Ishikawa (cell line): ENCODE data around the gene LSM2.

Experiments
- CEBPB ChIP-seq: IDR thresholded peaks from 2 replicates; pipeline ENCODE4 v1.6.1; 2012
- CREB1 ChIP-seq: IDR thresholded peaks from 2 replicates; pipeline ENCODE4 v1.6.1; 2012; ENCODE audit warnings: low read depth
- EGR1 ChIP-seq: IDR thresholded peaks from 2 replicates; pipeline ENCODE4 v1.6.1; 2012
- EP300 ChIP-seq: IDR thresholded peaks from 2 replicates; pipeline ENCODE4 v1.6.1; 2012; ENCODE audit warnings: borderline replicate concordance
- FOXM1 ChIP-seq: IDR thresholded peaks from 2 replicates; pipeline ENCODE4 v1.6.1; 2012; ENCODE audit warnings: low read depth, borderline replicate concordance
- NFIC ChIP-seq: IDR thresholded peaks from 2 replicates; pipeline ENCODE4 v1.6.1; 2012
- RAD21 ChIP-seq: IDR thresholded peaks from 2 replicates; pipeline ENCODE4 v1.6.1; 2012; ENCODE audit warnings: low read depth
- TAF1 ChIP-seq: IDR thresholded peaks from 2 replicates; pipeline ENCODE4 v1.6.1; 2012; ENCODE audit warnings: low read depth, mild to moderate bottlenecking
- TCF12 ChIP-seq: IDR thresholded peaks from 2 replicates; pipeline ENCODE4 v1.6.1; 2012; ENCODE audit warnings: low read depth
- TEAD4 ChIP-seq: IDR thresholded peaks from 2 replicates; pipeline ENCODE4 v1.6.1; 2012
- YY1 ChIP-seq: IDR thresholded peaks from 2 replicates; pipeline ENCODE4 v1.6.1; 2012; ENCODE audit warnings: low read depth
- ZBTB7A ChIP-seq: IDR thresholded peaks from 2 replicates; pipeline ENCODE4 v1.6.1; 2012; ENCODE audit warnings: low read depth
- TF ChIP-seq, protein P1 (sequence below): IDR thresholded peaks from 2 replicates; pipeline ENCODE4 v1.6.1; 2012
- TF ChIP-seq, protein P2 (sequence below): IDR thresholded peaks from 2 replicates; pipeline ENCODE4 v1.6.1; 2012
- TF ChIP-seq, protein P3 (sequence below): IDR thresholded peaks from 2 replicates; pipeline ENCODE4 v1.6.1; 2012; ENCODE audit warnings: low read depth, mild to moderate bottlenecking

LSM2 gene

DNA sequence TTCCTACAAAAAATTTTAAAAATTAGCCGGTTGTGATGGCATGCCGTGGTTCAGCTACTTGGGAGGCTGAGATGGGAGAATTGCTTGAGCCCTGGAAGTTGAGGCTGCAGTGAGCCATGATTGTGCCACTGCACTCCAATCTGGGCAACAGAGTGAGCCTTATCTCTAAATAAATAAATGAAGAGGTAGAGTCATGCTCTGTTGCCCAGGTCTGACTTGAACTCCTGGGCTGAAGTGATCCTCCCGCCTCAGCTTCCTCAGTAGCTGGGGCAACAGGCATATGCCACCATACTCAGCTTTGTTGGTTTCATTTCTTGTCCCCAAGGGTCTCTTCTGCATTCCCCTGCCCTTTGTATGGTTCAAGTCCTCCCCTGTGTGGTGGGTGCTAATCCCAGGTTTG, 37.7 kb upstream of the LSM2 start:
- TF ChIP-seq EP300 (no peak), TEAD4 (no peak), TCF12 (no peak), EGR1 (no peak), CEBPB (no peak), RAD21 (no peak), YY1 (no peak), TAF1 (no peak), ZBTB7A (no peak), NFIC (no peak), FOXM1 (no peak), CREB1 (no peak)
- TF ChIP-seq, protein P1, sequence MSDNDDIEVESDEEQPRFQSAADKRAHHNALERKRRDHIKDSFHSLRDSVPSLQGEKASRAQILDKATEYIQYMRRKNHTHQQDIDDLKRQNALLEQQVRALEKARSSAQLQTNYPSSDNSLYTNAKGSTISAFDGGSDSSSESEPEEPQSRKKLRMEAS, result no peak
- TF ChIP-seq, protein P2, sequence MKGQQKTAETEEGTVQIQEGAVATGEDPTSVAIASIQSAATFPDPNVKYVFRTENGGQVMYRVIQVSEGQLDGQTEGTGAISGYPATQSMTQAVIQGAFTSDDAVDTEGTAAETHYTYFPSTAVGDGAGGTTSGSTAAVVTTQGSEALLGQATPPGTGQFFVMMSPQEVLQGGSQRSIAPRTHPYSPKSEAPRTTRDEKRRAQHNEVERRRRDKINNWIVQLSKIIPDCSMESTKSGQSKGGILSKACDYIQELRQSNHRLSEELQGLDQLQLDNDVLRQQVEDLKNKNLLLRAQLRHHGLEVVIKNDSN, result no peak
- TF ChIP-seq, protein P3, sequence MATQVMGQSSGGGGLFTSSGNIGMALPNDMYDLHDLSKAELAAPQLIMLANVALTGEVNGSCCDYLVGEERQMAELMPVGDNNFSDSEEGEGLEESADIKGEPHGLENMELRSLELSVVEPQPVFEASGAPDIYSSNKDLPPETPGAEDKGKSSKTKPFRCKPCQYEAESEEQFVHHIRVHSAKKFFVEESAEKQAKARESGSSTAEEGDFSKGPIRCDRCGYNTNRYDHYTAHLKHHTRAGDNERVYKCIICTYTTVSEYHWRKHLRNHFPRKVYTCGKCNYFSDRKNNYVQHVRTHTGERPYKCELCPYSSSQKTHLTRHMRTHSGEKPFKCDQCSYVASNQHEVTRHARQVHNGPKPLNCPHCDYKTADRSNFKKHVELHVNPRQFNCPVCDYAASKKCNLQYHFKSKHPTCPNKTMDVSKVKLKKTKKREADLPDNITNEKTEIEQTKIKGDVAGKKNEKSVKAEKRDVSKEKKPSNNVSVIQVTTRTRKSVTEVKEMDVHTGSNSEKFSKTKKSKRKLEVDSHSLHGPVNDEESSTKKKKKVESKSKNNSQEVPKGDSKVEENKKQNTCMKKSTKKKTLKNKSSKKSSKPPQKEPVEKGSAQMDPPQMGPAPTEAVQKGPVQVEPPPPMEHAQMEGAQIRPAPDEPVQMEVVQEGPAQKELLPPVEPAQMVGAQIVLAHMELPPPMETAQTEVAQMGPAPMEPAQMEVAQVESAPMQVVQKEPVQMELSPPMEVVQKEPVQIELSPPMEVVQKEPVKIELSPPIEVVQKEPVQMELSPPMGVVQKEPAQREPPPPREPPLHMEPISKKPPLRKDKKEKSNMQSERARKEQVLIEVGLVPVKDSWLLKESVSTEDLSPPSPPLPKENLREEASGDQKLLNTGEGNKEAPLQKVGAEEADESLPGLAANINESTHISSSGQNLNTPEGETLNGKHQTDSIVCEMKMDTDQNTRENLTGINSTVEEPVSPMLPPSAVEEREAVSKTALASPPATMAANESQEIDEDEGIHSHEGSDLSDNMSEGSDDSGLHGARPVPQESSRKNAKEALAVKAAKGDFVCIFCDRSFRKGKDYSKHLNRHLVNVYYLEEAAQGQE, result no peak

- 0 out of 2 replicates have a peak, but pooled peaks have one; percentile 10 for TF ChIP-seq YY1
- no peak for TF ChIP-seq EP300
These were observed 35.3 kb upstream of the LSM2 start for GRCh38 chr6:31842053-31842452.

GRCh38 chr6:31838968-31839367, 32.2 kb upstream of the LSM2 start:
- TF ChIP-seq YY1, result no peak
- TF ChIP-seq ZBTB7A, result no peak
- TF ChIP-seq, protein P3, result no peak
- TF ChIP-seq TAF1, result no peak

DNA sequence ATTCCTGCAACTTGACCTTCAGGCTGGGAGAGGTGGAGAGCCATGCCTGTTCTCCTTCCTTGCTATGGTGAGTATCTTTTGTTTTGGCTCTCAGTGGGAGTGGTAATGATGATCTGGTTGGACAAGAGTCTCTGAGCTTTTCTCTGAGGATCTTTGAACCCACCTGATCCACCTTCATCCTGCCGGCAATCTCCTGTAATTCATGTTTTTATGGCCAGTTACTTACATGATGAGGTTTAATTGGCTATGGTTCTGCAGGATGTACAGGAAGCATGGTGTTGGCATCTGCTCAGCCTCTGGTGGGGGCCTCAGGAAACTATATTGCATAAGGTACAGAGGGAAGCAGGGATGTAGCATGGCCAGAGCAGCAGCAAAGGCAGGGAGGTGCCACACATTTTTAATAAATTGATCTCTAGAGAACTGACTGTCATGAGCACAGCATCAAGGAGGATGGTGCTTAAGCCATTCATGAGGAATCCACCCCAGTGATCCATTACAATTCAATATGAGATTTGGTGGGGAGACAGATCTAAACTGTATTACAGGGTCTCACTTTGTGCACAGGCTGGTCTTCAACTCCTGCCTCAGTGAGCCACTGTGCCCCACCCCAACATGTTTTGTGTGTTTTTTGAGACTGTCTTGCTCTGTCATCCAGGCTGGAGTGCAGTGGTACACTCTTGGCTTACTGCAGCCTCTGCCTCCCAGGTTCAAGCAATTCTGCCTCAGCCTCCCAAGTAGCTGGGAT, 30.8 kb upstream of the LSM2 start:
- no peak for TF ChIP-seq EGR1
- TF ChIP-seq TCF12, result no peak
- TF ChIP-seq ZBTB7A, result no peak
- TF ChIP-seq, protein P3, result no peak
- no peak for TF ChIP-seq FOXM1
- no peak for TF ChIP-seq TEAD4
- no peak for TF ChIP-seq NFIC
- TF ChIP-seq EP300, result no peak
- no peak for TF ChIP-seq CEBPB
- no peak for TF ChIP-seq CREB1
- no peak for TF ChIP-seq RAD21
- no peak for TF ChIP-seq TAF1
- TF ChIP-seq YY1, result no peak
- TF ChIP-seq, protein P2, result no peak
- TF ChIP-seq, protein P1, result no peak
